DND-41 (cell line): ENCODE results near the gene NCBP1.

Experiments
- CTCF ChIP-seq: IDR thresholded peaks from 2 replicates; pipeline ENCODE4 v1.5.1; 2012; ENCODE audit warnings: borderline replicate concordance, low read length, moderate library complexity, mild to moderate bottlenecking; ENCODE audit not compliant: poor library complexity, severe bottlenecking; ENCODE audit errors: extremely low read depth
- EZH2 ChIP-seq: IDR thresholded peaks from 3 replicates; pipeline ENCODE4 v1.6.1; 2012; ENCODE audit warnings: borderline replicate concordance, low read depth, mild to moderate bottlenecking, moderate library complexity, low read length, inconsistent platforms; ENCODE audit not compliant: severe bottlenecking

DNA sequence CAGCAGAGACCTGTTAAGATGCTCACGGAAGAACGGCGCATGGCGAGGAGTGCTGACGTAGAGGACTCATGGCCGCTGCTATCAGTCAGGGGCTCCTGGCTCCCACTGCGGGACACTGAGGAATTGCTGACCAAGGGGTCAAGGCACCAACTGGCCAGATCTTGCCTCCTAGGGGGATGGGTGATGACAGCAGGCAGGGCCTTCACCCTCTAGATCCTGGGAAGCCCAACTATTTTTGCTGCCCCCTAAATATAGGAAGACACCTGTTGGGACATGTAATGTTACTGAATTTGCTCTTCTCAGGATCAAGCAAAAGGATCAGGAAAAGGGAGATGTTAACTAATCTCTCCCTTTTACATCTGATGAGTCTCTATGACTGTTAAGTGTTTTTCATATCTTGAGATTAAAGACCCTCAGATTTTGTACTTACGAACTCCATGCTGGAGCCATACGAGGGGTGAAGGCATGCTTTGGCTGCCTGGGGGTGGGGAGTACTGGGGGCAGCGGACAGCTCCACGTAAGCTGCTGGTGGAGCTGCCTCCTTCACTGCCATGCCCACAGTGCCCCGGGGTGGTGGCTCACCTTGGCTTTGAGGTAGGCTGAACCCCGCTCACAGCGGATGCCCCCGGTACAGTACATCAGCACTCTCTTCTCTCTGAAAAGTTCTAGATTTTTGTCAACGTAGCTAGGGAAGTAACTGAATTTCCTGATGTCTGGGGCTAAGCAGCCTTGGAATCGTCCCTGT is 28.5 kb upstream of the NCBP1 start:
- TF ChIP-seq CTCF: no peak
- no peak for TF ChIP-seq EZH2
